Mammary epithelial cell (primary cell): ENCODE results near the gene RPS27A.
"Not testable (repeated sequence)": the region's sequence is repeated elsewhere in the genome, so short reads cannot be mapped to it uniquely, and the experiment has no call there.

Source experiments
- CTCF ChIP-seq, 2 donors: IDR thresholded peaks in 1 of 2; conservative IDR thresholded peaks in 1 of 2; 2 replicates each; pipeline ENCODE4 v1.5.1; 2011 to 2012; ENCODE audit warnings: inconsistent platforms in 2 of 2, low read length in 2 of 2, mild to moderate bottlenecking in 2 of 2, control low read depth in 1 of 2, low read depth in 1 of 2; ENCODE audit not compliant: insufficient read depth in 1 of 2; ENCODE audit errors: extremely low read depth in 1 of 2
- EZH2 ChIP-seq: IDR thresholded peaks from 2 replicates; pipeline ENCODE4 v1.6.1; 2012; ENCODE audit warnings: low read length, inconsistent platforms, borderline replicate concordance

DNA sequence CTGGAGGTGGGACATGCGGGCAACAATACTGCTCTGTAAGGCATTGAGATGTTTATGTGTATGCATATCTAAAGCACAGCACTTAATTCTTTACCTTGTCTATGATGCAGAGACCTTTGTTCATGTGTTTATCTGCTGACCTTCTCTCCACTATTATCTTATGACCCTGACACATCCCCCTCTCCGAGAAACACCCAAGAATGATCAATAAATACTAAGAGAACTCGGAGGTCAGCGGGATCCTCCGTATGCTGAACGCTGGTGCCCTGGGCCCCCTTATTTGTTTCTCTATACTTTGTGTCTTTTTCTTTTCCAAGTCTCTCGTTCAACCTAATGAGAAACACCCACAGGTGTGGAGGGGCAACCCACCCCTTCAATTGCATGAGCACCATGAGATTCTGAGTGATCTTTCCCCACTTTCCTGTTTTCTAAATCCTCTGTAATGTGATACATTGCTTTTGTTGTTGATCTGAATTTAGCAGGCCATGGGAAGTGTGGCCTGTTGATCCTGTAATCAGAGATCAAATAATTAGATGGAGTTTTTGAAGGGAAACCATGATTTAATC is 47.5 kb downstream of the RPS27A start:
- TF ChIP-seq CTCF (conservative IDR thresholded peaks at IDR 0.05 in 1 of 2, IDR thresholded peaks at IDR 0.05 in 1 of 2; ENCODE audit: extremely low read depth in 1 of 2, insufficient read depth in 1 of 2, low read depth in 1 of 2, low read length in 2 of 2); EZH2: not testable (repeated sequence)
